Bronchial epithelial cell (primary cell): ENCODE data around the gene DROSHA. TPM values are rescaled to one million over a fixed set of nuclear protein-coding genes. Genes with fewer than 3 reads are reported as not detected.
"Not testable (repeated sequence)": the region's sequence is repeated elsewhere in the genome, so short reads cannot be mapped to it uniquely, and the experiment has no call there.

Source experiments
- DNase-seq: peaks from one replicate; pipeline ENCODE4 v3.0.0-alpha.2; 2010; ENCODE audit warnings: low read depth
- FAIRE-seq: peaks from 2 replicates; lab custom pipeline; 2011; peaks lifted over from hg19 to GRCh38; lab: Jason Lieb, UNC
- H3K27me3 ChIP-seq: 2 replicates; pipeline ENCODE4 v1.5.1; 2011; ENCODE audit warnings: low read length; ENCODE audit not compliant: control insufficient read depth, insufficient read depth
- H3K36me3 ChIP-seq: 2 replicates; pipeline ENCODE4 v1.5.1; 2011; ENCODE audit warnings: low read length; ENCODE audit not compliant: control insufficient read depth, insufficient read depth
- H3K4me3 ChIP-seq: 2 replicates; pipeline ENCODE4 v1.5.1; 2011; ENCODE audit warnings: mild to moderate bottlenecking, low read depth, low read length, control low read depth
- CTCF ChIP-seq: IDR thresholded peaks from 2 replicates; pipeline ENCODE4 v1.5.1; 2011; ENCODE audit warnings: mild to moderate bottlenecking, moderate library complexity, low read length, control low read depth, inconsistent platforms; ENCODE audit not compliant: insufficient read depth, severe bottlenecking
- total RNA-seq: library from RNA; depleted of rRNA; stranded (reverse); fragments of >200 nt; gene quantifications from 2 replicates; pipeline ENCODE4 v1.2.1, GENCODE V29; 2014

The DROSHA gene
- total RNA-seq, 1 donor from 2014 or later, result 30.8 TPM

DNA sequence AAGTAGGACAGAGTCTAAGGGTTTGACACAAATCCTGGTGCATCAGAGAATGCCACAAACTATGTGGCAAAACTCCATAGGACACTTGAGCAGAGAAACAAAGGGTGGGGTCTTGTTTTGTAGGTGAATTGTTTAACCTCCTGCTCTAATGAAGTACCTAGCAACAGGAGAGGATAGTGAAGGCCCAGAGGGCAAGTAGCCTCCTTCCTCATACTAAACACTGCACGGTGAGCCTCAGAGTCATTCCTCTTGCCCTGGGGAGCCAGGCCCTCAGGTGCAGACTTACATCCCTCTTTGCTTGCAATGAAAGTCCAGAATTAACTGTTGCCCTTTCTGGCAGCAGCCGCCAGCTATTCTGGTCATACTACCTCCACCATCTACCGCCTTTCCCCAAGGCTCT is 166.1 kb downstream of the DROSHA start:
- FAIRE-seq (no peak), DNase-seq (no peak)
- Histone ChIP-seq H3K27me3 (no peaks in the 10 kb centered on the region), H3K4me3 (no peak overlapping the region), H3K36me3 (no peaks in the 10 kb centered on the region)
- TF ChIP-seq CTCF, result no peak

DNA sequence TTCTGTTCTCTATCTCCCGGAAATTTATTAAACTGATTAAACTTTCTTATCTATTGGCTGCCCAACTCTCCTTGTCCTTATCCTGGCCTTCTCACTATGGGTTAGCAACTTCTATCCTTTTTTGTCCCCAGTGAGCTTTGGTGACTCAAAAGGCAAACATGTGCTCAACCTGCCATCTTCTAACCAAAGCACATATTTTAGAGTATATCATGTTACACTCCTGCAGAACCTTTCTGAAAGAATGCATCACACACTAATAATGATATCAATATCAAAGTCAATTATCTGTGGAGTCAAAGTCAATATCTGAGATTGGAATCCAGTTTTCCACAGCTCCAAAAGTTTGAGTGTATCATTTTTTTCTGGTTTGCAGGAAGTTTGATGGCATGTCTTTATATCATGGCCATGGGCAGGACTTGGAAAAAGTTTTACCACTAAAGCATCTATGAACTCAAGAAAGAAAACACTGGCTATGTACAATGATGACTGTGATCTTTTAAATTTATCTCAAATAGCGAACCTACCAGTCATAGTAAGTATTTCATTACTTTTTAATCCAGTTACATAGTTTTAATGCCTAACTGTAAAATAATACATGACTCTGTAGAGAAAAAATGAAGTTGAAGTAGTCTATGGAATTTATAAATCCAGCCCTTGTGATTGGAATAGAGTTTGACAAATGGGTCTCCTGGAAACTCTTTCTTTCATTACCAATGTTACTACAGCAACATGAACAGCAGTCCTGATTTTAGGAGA is 166.8 kb downstream of the DROSHA start:
- TF ChIP-seq CTCF, result no peak
- Histone ChIP-seq H3K4me3 (no peak overlapping the region), H3K27me3 (no peaks in the 10 kb centered on the region), H3K36me3 (no peaks in the 10 kb centered on the region)
- peak; percentile 10 for DNase-seq
- no peak for FAIRE-seq

GRCh38 chr5:31362931-31363568 is 168.8 kb downstream of the DROSHA start:
- no peak for TF ChIP-seq CTCF

DNA sequence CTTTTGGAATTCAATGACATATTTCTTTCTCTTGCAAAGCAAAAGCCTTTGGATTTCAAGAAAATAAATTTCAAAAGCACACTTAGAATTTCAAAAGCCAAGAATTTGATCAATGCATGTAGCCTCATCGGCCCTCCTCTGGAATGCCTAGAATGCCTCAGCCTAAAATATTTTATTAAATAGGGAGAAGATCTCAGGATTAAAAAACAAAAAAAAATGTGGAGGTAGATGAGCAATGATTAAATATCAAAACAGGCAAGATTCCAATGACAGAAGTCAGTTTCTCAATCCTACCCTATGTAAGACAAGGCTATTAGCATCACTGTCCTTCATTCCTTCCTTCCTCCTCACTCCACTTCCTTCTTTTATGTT is 169.4 kb downstream of the DROSHA start:
- no peak for TF ChIP-seq CTCF
- H3K4me3 ChIP-seq, result no peak overlapping the region
- no peaks in the 10 kb centered on the region for H3K36me3 ChIP-seq
- H3K27me3 ChIP-seq, result no peaks in the 10 kb centered on the region
- FAIRE-seq (no peak), DNase-seq (no peak)

More at GRCh38 chr5:31362931-31363568, 168.8 kb downstream of the DROSHA start:
- Histone ChIP-seq H3K27me3 (no peaks in the 10 kb centered on the region), H3K4me3 (no peak overlapping the region), H3K36me3 (no peaks in the 10 kb centered on the region)
- peak; percentile 10 for DNase-seq
- FAIRE-seq, result no peak

GRCh38 chr5:31361704-31362528 is 170.0 kb downstream of the DROSHA start:
- H3K36me3 ChIP-seq, FAIRE-seq, H3K27me3 ChIP-seq, DNase-seq, H3K4me3 ChIP-seq: not testable (repeated sequence)

DNA sequence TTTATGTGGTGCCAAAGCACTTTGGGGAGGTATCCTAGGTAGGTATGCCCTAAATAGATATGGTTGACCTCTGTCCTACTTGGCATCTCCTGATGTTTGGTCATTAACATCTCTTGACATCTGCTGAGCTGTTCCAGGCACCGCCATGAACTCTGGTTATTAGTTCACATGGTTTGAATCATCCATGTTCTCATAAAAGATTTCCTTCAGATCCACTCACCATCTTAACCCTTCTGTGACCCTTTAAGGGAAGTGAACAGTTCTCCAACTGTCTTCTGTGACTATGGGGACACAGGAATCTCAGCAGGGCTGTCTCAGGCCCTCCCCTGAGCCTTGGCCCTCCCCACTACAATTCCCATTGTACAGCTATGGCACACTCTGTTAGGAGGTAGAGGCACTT is 170.7 kb downstream of the DROSHA start:
- Histone ChIP-seq H3K27me3 (no peaks in the 10 kb centered on the region), H3K36me3 (no peaks in the 10 kb centered on the region), H3K4me3 (no peak overlapping the region)
- FAIRE-seq, result no peak
- no peak for TF ChIP-seq CTCF
- peak; percentile 76 for DNase-seq
